Measurements from ENCODE around the gene SORBS2. TPM values are rescaled to one million over a fixed set of nuclear protein-coding genes. Genes with fewer than 3 reads are reported as not detected.

The SORBS2 gene
- total and polyA plus RNA-seq, 2 of the 8 experiments (the other 6 are each of a cell fraction or from before 2014, with no cell fraction given) = 73.0 to 87.1 TPM

DNA sequence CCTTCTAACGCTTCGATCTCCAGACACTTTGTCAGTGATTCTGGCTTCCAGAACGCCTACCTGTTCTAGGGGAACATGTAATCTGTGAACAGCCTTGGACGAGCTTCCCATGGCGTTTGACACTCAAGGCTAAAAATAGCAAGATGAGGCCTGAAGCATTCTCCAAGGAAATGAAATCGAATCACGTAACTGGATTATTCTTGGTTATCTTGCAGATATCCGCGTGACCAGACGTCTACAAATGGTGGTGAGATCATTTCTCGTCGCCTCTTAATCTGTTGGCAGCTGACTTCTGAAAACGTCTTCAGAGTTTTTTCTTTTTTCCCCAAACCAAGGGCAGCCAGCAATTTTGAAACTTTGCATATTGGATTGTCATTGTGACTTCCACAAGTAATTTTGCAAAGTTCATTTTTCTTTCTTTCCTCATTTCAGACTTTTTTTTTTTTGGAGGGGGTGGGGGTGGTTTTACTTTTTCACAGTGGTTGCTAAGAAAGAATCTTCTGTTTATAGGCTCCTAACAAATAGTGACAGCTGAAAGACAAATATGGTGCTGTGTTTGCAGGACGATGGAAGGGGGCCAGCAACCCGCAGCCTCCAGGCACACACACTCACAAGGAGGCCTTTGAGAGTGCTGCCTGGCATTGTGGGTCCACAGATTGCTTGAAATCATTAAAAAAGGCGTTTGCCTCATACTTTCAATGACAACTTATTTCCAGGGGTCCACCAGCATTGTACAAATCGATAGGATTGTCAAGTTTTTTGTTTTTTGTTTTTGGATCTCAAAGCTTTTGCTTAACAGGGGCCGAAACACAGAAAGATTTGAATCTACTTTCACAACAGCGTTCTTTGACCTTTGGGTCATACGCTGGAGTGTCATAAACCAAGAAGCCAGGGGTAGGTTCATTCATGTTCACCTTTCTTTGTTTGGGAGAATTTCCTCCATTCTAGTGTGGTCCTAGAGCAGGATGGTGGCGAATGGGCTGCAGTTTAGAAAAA is 244.3 kb downstream of the SORBS2 start:
- H2AFZ ChIP-seq (ENCODE audit: low read length) = no peak overlapping the region
- no peak overlapping the region for H4K5ac ChIP-seq (ENCODE audit: insufficient read length, low read depth, low read length)
- no peaks in the 10 kb centered on the region for H3K79me1 ChIP-seq (ENCODE audit: low read depth, low read length)
- H3K23ac ChIP-seq (ENCODE audit: insufficient read length) = no peak overlapping the region
- no peak overlapping the region for H3K4me2 ChIP-seq (ENCODE audit: insufficient read depth in 1 of 2, low read depth in 2 of 2, low read length in 2 of 2)
- CTCF ChIA-PET (ENCODE audit: partially characterized antibody) = no interaction called here
- H3K14ac ChIP-seq (ENCODE audit: insufficient read length) = no peak overlapping the region
- FAIRE-seq = no peak
- H2BK15ac ChIP-seq (ENCODE audit: low read length) = no peak overlapping the region; the same call in 1 of the 2 replicates
- H4K91ac ChIP-seq (replicated peaks; ENCODE audit: insufficient read length, low read length) = no peak overlapping the region
- H3K4me1 ChIP-seq (replicated peaks in 1 of 4; ENCODE audit: control insufficient read depth in 3 of 4, insufficient read depth in 4 of 4, low read length in 3 of 4) = no peaks in the 10 kb centered on the region; a peak in 1 of 7 replicates
- TF ChIP-seq, protein P1, sequence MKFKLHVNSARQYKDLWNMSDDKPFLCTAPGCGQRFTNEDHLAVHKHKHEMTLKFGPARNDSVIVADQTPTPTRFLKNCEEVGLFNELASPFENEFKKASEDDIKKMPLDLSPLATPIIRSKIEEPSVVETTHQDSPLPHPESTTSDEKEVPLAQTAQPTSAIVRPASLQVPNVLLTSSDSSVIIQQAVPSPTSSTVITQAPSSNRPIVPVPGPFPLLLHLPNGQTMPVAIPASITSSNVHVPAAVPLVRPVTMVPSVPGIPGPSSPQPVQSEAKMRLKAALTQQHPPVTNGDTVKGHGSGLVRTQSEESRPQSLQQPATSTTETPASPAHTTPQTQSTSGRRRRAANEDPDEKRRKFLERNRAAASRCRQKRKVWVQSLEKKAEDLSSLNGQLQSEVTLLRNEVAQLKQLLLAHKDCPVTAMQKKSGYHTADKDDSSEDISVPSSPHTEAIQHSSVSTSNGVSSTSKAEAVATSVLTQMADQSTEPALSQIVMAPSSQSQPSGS (IDR thresholded peaks at IDR 0.05; ENCODE audit: low read length) = no peak
- TF ChIP-seq GABPA (IDR thresholded peaks at IDR 0.05; ENCODE audit: borderline replicate concordance, insufficient read depth, low read length) = no peak
- no peak for TF ChIP-seq JUN (IDR thresholded peaks at IDR 0.05; ENCODE audit: low read depth, low read length)
- no peak for TF ChIP-seq CHD1 (IDR thresholded peaks at IDR 0.05; ENCODE audit: low read depth, low read length)
- TF ChIP-seq, protein P2, sequence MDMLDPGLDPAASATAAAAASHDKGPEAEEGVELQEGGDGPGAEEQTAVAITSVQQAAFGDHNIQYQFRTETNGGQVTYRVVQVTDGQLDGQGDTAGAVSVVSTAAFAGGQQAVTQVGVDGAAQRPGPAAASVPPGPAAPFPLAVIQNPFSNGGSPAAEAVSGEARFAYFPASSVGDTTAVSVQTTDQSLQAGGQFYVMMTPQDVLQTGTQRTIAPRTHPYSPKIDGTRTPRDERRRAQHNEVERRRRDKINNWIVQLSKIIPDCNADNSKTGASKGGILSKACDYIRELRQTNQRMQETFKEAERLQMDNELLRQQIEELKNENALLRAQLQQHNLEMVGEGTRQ (IDR thresholded peaks at IDR 0.05; ENCODE audit: low read length) = no peak
- no peak for TF ChIP-seq MAFK (IDR thresholded peaks at IDR 0.05; ENCODE audit: low read depth, low read length)
- no peak overlapping the region for H2BK5ac ChIP-seq (ENCODE audit: low read depth, low read length)
- DNase-seq (ENCODE audit: low read depth in 1 of 2, low spot score in 2 of 2) = no peak
- no peaks in the 10 kb centered on the region for H4K20me1 ChIP-seq (replicated peaks in 1 of 2; ENCODE audit: control insufficient read depth in 1 of 2, insufficient read depth in 2 of 2, low read length in 2 of 2)
- 88% methylated on average over 21 of the region's 21 CpGs; no CpG with 5 or more reads in 1 of the 2 experiments for WGBS, 2 experiments (ENCODE audit: extremely low coverage in 1 of 2, insufficient coverage in 1 of 2, insufficient read length in 1 of 2, insufficient replicate concordance in 2 of 2, low coverage in 1 of 2, low lambda C conversion rate in 2 of 2, missing lambda C conversion rate in 1 of 2)
- POLR2A ChIA-PET (ENCODE audit: partially characterized antibody) = no interaction called here
- H3K27me3 ChIP-seq (replicated peaks in 1 of 4; ENCODE audit: control insufficient read depth in 3 of 4, extremely low read depth in 1 of 4, insufficient read depth in 3 of 4, low read length in 3 of 4) = no peaks in the 10 kb centered on the region
- no peak overlapping the region for H4K8ac ChIP-seq (ENCODE audit: extremely low read depth, insufficient read depth, low read length)
- no peak overlapping the region for H2BK120ac ChIP-seq (replicated peaks; ENCODE audit: low read depth, low read length)
- H2BK12ac ChIP-seq (ENCODE audit: low read depth, low read length) = no peak overlapping the region
- H3K27ac ChIP-seq (ENCODE audit: low read depth, low read length) = no peak overlapping the region
- no peak overlapping the region for H2AK5ac ChIP-seq (ENCODE audit: low read depth, low read length)
- no peak overlapping the region for H3K4ac ChIP-seq (replicated peaks; ENCODE audit: insufficient read length, low read depth, low read length)
- H3K9ac ChIP-seq (replicated peaks in 1 of 4; ENCODE audit: extremely low read depth in 1 of 4, low read depth in 3 of 4, low read length in 3 of 4) = no peak overlapping the region
- H3K9me3 ChIP-seq (ENCODE audit: insufficient read depth in 2 of 2, low read depth in 1 of 2, low read length in 1 of 2) = peaks cover 9% of the 10 kb centered on the region in 2 experiments; a peak in 3 of 4 replicates
- H3K23me2 ChIP-seq (ENCODE audit: low read depth, low read length) = no peaks in the 10 kb centered on the region
- no peaks in the 10 kb centered on the region for H3K79me2 ChIP-seq (ENCODE audit: control insufficient read depth in 1 of 2, insufficient read depth in 2 of 2, low read length in 2 of 2)
- H3K4me3 ChIP-seq (ENCODE audit: extremely low read depth in 1 of 4, insufficient read depth in 2 of 4, low read depth in 3 of 4, low read length in 4 of 4) = no peak overlapping the region
- no peak overlapping the region for H3K18ac ChIP-seq (ENCODE audit: extremely low read depth, low read length)
- H2BK20ac ChIP-seq (ENCODE audit: low read length) = no peak overlapping the region
- no peaks in the 10 kb centered on the region for H3K36me3 ChIP-seq (ENCODE audit: control insufficient read depth in 2 of 4, insufficient read depth in 4 of 4, low read length in 3 of 4)
- no peak overlapping the region for H3K56ac ChIP-seq (replicated peaks; ENCODE audit: insufficient read length, low read depth, low read length)
